ENCODE data around the gene AP1S3.
"Not testable (repeated sequence)": the region's sequence is repeated elsewhere in the genome, so short reads cannot be mapped to it uniquely, and the experiment has no call there.

Gene AP1S3

DNA sequence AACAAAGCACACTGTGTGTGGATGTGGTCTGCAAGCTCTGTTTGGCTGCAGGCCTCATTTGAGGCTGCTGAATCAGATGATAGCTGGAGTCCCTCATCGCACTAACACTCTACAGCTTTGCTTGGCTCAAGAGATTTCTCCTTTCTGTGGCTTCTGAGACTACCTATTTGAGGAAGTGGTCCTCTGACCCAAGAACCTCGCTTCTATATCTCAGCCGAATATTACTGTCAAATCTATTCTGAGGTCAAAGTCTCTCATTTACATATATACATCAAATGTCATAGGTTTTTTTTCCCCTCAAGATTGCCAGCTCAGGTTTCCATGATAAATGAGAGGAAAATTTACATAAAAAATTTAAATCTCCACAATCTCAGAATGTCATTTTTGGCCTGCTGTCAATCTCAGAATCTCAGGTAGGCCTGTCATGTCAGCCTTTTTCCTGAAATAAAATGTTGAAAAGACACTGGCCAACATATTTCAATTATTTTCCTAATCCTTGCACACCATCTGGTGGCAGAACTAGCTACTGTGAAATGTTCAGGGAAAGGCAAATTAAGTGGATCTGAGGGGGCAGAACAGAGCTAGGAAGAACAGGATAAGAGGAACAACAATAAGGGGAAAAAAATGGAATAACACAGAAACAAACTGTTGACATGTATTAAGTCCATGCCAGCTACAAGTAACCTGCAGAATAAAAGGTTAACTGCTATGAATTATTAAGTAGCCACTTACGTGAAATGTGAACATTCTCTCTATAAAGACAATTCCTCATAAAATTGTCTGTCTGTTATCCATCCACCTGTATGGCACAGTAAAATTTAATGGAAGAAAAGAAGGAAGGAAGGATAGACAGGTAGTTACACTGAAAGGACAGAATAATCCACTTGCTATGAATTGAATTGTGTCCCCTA lies 39.3 kb downstream of the AP1S3 start:
- no peak for DNase-seq

DNA sequence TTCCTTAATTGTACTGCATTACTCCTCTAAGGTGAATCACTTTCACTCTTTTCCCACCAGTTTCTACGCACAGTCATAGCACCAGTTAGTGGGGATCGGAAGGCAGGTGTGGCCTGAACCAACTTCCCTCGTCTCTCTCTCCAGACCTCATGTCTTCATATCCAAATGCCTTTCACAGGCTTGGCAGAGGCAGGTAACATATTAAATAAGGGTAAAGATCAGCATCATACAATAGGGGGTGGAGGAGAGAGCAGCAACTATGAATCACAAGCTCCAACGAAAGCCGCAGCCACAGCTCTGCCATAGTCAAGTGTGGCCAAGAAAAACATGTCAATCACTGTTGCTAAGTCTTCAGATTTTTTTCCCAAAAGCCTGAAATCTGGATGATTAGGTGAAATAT lies 40.3 kb downstream of the AP1S3 start:
- no peak for DNase-seq

- DNase-seq: no peak
These were observed 48.0 kb downstream of the AP1S3 start for GRCh38 chr2:223789423-223789822.

DNA sequence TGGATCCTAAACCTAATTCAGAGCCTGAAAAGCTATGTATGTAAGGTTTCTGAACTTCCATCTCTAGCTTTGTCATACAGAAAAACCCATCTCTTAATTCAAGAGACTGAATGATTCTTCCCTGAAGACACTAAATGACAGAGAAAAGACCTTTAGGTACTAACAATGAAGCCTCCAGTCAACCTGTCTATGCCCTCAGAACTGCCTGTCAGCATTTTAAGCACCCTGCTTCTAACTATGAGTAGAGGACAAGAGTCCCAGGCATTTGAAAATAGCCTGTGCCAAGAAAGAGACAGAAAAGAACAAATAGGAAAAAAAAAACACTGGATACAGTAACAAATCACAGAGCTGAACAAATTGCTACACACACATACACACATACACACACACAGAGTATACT lies 48.6 kb downstream of the AP1S3 start:
- no peak for DNase-seq

DNA sequence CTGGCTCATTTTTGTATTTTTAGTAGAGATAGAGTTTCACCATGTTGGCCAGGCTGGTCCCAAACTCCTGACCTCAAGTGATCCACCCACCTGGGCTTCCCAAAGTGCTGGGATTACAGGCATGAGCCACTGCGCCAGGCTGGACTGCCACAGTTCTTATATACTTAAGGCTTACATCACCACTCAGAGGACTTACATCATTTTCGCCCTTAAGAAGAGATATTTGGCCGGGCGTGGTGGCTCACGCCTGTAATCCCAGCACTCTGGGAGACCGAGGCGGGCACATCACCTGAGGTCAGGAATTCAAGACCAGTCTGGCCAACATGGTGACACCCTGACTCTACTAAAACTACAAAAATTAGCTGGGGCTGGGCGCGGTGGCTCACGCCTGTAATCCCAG lies 49.3 kb downstream of the AP1S3 start:
- not testable (repeated sequence) for DNase-seq

GRCh38 chr2:223787358-223787757 lies 50.0 kb downstream of the AP1S3 start:
- no peak for DNase-seq

GRCh38 chr2:223786943-223787342 lies 50.4 kb downstream of the AP1S3 start:
- no peak for DNase-seq

- no peak for DNase-seq
These were observed 51.1 kb downstream of the AP1S3 start for GRCh38 chr2:223786236-223786635.

GRCh38 chr2:223784221-223784772 lies 53.1 kb downstream of the AP1S3 start:
- no peak for DNase-seq

DNA sequence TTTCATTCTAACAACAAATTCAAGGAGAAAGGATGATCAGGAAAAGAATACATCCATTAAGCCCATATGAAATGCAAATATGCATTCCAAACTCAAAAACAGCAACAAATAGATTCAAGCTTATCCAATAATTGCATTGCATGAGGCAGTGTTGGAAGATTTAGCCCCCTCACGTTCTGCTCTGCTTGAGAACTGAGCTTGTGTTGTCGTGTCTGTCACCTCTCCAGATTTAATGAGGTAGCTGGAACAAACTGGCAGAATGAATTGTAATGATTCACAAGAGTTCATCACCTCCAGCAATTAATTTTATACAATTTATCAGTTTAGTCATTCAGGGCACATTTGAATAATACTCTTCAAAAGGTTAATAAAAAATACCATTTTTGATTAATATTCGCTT lies 54.8 kb downstream of the AP1S3 start:
- DNase-seq: no peak

- DNase-seq: no peak
These were observed 55.8 kb downstream of the AP1S3 start for GRCh38 chr2:223781560-223781959.

- peak; percentile 49 for DNase-seq
These were observed 57.5 kb downstream of the AP1S3 start for GRCh38 chr2:223779877-223780276.

DNA sequence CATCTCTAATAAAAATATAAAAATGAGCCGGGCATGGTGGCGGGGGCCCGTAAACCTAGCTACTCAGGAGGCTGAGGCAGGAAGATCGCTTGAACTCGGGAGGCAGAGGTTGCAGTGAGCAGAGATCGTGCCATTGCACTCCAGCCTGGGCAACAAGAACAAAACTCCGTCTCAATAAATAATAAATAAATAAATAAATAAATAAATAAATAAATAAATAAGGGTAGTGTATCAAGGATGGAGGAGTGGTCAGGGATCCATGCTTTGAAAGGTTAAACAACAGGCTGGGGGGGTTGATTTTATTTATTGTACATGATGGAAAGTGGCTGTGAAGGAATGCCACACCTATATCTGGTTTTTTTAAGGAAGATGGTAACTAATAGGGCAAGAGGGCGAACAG lies 63.2 kb downstream of the AP1S3 start:
- no peak for DNase-seq

DNA sequence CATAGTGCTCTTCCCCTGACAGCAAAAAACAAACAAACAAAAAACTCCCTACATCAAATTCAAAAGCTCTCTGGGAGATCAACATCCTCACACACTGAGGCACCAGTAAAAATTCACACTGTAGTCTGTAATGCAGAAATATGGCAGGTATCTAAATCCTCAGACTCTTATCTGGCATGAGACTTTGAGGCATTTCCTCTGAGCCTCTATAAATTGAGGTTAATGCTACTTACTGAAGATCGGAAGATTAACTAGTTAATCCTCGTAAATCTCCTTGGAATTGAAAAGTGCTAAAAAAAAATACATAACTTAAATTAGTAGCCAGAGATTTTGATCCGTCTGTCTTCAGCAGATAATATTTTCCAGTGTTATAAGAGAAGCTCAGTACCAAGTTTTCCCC lies 65.0 kb downstream of the AP1S3 start:
- DNase-seq: no peak

DNA sequence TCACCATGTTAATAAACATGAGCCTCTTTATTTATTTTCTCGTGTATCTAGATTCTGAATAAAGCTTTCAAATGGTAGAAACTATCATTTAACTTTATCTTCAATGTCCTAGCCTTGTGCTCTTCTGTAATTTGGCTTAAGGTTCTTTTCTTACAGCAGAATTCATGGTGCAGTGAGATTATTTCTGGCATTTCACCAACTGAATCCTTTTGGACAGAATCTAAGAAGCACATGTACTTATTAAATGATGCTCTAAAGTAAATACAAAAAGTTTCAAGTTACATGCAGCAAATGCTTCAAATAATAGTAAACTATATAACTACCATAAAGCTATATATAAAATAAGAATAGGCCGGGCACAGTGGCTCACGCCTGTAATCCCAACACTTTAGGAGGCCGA lies 65.9 kb downstream of the AP1S3 start:
- no peak for DNase-seq

GRCh38 chr2:223768179-223768578 lies 69.2 kb downstream of the AP1S3 start:
- DNase-seq: no peak

DNA sequence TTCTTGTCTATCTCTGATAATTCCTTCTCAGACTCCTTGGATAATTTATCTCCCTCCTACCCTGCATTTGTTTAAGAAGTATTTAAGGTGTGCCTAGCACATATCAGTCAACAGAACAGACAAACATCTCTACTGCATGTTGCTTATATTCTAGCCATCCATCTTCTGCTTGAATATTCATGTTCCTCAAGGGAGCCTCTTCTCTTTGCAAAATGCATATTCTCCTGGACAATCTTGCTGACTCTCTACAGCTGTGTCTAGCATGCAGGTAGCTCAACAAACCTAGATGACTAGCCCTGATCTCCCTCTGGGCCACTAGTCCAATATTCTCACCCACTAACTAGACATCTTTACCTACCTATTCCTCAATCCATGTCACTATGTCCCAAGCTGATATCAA lies 70.0 kb downstream of the AP1S3 start:
- no peak for DNase-seq

GRCh38 chr2:223765221-223765785 lies 72.1 kb downstream of the AP1S3 start:
- no peak for DNase-seq

DNA sequence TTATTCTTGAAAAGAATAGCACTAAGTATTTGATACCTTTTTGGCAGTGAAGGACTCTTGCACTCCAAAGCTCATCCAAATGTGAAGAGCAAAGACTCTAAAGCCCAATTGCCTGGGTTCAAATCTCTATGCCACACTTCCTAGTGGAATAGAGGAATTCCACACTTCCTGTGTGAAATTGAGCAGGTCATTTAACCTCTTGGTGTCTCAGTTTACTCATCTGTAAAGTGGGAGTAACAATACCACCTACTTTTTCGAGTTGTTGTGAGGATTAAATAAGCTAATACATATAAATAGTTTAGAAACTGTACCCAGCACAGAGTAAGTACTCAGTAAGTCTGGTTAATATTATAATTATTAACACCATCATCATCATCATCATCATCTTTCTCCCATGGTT lies 72.6 kb downstream of the AP1S3 start:
- no peak for DNase-seq

DNA sequence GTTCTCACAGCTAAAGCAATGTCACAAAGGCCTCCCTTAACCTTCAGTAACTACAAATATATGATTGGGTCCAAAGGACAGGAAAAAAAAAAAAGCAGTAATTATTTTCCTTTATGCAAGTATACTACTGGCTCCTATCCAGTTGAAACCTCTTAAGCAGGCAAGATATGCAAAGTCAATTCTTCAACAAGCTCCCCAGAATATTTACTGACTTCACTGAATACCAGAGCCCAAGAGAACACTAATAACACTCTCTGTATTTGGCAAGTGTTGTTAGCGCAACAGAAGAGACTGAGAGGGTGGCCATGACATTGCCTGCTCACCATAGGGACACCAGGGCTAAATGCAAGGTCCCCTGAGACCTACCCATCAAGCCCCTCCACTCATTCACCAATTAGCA lies 74.5 kb downstream of the AP1S3 start:
- DNase-seq: no peak

DNA sequence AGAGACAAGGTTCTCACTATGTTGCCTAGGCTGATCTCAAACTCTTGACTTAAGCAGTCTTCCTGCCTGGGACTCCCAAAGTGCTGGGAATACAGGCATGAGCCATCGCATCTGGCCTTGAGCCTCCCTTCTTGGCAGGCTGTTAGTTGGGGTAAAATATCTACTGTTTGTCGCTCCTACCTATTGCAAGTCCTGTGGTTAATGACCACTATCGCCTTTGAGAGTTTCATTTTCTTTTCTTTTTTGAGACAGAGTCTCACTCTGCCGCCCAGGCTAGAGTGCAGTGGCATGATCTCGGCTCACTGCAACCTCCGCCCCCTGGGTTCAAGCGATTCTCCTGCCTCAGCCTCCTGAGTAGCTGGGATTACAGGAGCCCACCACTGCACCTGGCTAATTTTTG lies 75.6 kb downstream of the AP1S3 start:
- not testable (repeated sequence) for DNase-seq

GRCh38 chr2:223760838-223761502 lies 76.4 kb downstream of the AP1S3 start:
- peak; percentile 34 for DNase-seq

DNA sequence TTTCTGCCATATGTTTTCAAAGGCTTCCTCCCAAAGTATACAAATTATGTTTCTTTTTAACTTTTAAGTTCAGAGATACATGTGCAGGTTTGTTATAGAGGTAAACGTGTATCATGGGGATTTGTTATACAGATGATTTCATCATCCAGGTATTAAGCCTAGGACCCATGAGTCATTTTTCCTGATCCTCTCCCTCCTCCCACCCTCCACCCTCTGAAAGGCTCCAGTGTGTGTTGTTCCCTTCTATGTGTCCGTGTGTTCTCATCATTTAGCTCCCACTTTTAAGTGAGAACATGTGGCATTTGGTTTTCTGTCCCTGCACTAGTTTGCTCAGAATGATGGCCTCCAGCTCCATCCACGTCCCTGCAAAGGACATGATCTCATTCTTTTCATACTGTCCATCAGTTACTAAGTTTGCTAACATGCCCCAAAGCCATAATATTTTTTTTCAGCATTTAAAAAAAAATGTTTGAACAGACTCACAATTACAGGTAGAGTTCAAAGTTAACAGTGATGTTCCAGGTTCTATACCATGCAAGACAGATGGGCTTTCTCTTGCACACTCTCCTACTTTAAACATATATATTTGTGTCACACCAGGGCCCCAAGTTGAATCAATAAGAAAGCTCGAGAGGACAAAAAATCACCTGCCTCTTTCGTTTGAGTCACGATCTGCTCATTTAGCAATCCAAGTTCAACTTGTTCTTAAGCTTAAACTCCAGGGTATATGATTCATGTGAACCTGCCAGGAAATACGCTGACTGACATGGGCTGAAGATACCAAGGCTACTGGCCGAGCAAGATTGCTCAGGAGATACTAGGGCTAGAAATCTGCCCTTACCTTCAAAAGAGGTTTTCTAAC lies 77.6 kb downstream of the AP1S3 start:
- no peak for DNase-seq

Data from stimulated activated CD4-positive, alpha-beta T cell treated with anti-CD3 and anti-CD28 coated beads, Interleukin-4, amount 100 ng/mL, for 24 hours (primary cell).